HepG2 (cell line): ENCODE data around the gene HEPHL1. TPM values are rescaled to one million over a fixed set of nuclear protein-coding genes. Genes with fewer than 3 reads are reported as not detected.

Experiments
- ARID5B ChIP-seq: IDR thresholded peaks from 2 replicates; pipeline ENCODE4 v1.4.0; 2020; ENCODE audit warnings: mild to moderate bottlenecking, missing genetic modification reagents
- CEBPB ChIP-seq: IDR thresholded peaks from 2 replicates; pipeline ENCODE4 v1.6.1; 2011; ENCODE audit warnings: low read depth, low read length, improper control_type of control experiment, borderline replicate concordance
- CEBPG ChIP-seq: IDR thresholded peaks from 2 replicates; pipeline ENCODE4 v1.6.1; 2016
- CTCF ChIP-seq: sonication (generic); formaldehyde crosslinking; IDR thresholded peaks from 2 replicates; pipeline ENCODE4 v1.5.0; 2020; ENCODE audit warnings: mild to moderate bottlenecking, missing genetic modification reagents, moderate library complexity
- GTF2F1 ChIP-seq: fragments of 150-350 bp; IDR thresholded peaks from 2 replicates; pipeline ENCODE4 v1.6.1; 2014; ENCODE audit warnings: low read length
- PRDM4 ChIP-seq: sonication (generic); formaldehyde crosslinking; IDR thresholded peaks from 2 replicates; pipeline ENCODE4 v1.9.0; 2021; ENCODE audit warnings: missing genetic modification reagents, borderline replicate concordance
- SAP130 ChIP-seq: IDR thresholded peaks from 2 replicates; pipeline ENCODE4 v1.6.1; 2016; ENCODE audit warnings: low read depth
- SOX13 ChIP-seq, 3 experiments: fragments of 450-650 bp in 1 of 3; sonication (generic) in 1 of 3; formaldehyde crosslinking in 1 of 3; IDR thresholded peaks in 2 of 3; conservative IDR thresholded peaks in 1 of 3; 2 replicates each; pipeline versions ENCODE4 v1.5.0 to v1.6.1; 2016 to 2020; ENCODE audit warnings: antibody characterized with exemption in 1 of 3, mild to moderate bottlenecking in 1 of 3, missing compliant biosample characterization in 1 of 3, missing genetic modification reagents in 1 of 3, moderate library complexity in 1 of 3
- SOX5 ChIP-seq: IDR thresholded peaks from 2 replicates; pipeline ENCODE4 v1.6.1; 2016; ENCODE audit warnings: borderline replicate concordance
- SYNCRIP ChIP-seq: fragments of 200-400 bp; formaldehyde crosslinking; IDR thresholded peaks from 2 replicates; pipeline ENCODE4 v1.6.1; 2018; ENCODE audit warnings: mild to moderate bottlenecking, low read depth, low read length; ENCODE audit not compliant: insufficient read depth
- TOE1 ChIP-seq: sonication (generic); formaldehyde crosslinking; IDR thresholded peaks from 2 replicates; pipeline ENCODE4 v1.4.0; 2020; ENCODE audit warnings: mild to moderate bottlenecking, missing genetic modification reagents
- WIZ ChIP-seq: sonication (generic); formaldehyde crosslinking; IDR thresholded peaks from 2 replicates; pipeline ENCODE4 v1.5.1; 2020; ENCODE audit warnings: mild to moderate bottlenecking, missing genetic modification reagents
- ZNF619 ChIP-seq: sonication (generic); formaldehyde crosslinking; IDR thresholded peaks from 2 replicates; pipeline ENCODE4 v1.4.0; 2020; ENCODE audit warnings: mild to moderate bottlenecking, missing genetic modification reagents
- polyA plus RNA-seq, 8 experiments: library from polyadenylated mRNA; depleted of rRNA in 3 of 8; stranded (reverse) in 7 of 8; unstranded in 1 of 8; fragments of >200 nt; fragmentation: Illumina TruSeq in 4 of 8; extraction: Trizol in 4 of 8; gene quantifications; 2 replicates each; pipeline versions ENCODE4 v1.2.1 to v1.2.3, GENCODE V29; 2011 to 2016; ENCODE audit warnings: low read depth in 4 of 8, missing spikeins in 1 of 8, mixed read lengths in 1 of 8; ENCODE audit not compliant: insufficient read depth in 1 of 8
- total RNA-seq, 5 experiments: library from RNA; depleted of rRNA; stranded (reverse); fragments of >200 nt; fragmentation: Illumina TruSeq; extraction: Trizol; gene quantifications; 2 replicates each; pipeline ENCODE4 v1.2.3, GENCODE V29; 2016; ENCODE audit warnings: low read depth in 1 of 5

HEPHL1 gene
- total and polyA plus RNA-seq, 2 of the 13 experiments (the other 11 are each of a cell fraction or from before 2014, with no cell fraction given) = 0.04 to 0.05 TPM

- no peak for TF ChIP-seq PRDM4 (CRISPR knock-in tag)
- peak; percentile 32; the same call in 1 of the 2 replicates for TF ChIP-seq CEBPG
- TF ChIP-seq CTCF (CRISPR knock-in tag) = no peak
- TF ChIP-seq SOX5 = 0 out of 2 replicates have a peak, but pooled peaks have one; percentile 10
- 0 out of 2 replicates have a peak, but pooled peaks have one; percentile 23 for TF ChIP-seq WIZ (CRISPR knock-in tag)
- no peak for TF ChIP-seq TOE1 (CRISPR knock-in tag)
- TF ChIP-seq SOX13 (IDR thresholded peaks at IDR 0.05) = no peak
- peak in 1 of 2 experiments; percentile 18; a peak in 1 of 4 replicates for TF ChIP-seq SOX13 (CRISPR knock-in tag; conservative IDR thresholded peaks at IDR 0.05 in 1 of 2, IDR thresholded peaks at IDR 0.05 in 1 of 2)
- TF ChIP-seq CEBPB = peak; percentile 73
- no peak for TF ChIP-seq SAP130 (CRISPR knock-in tag)
- TF ChIP-seq ARID5B (CRISPR knock-in tag) = 0 out of 2 replicates have a peak, but pooled peaks have one; percentile 21
- TF ChIP-seq ZNF619 (CRISPR knock-in tag) = no peak
- TF ChIP-seq SYNCRIP = no peak
- no peak for TF ChIP-seq GTF2F1
Observed at GRCh38 chr11:94130298-94131046, 109.3 kb downstream of the HEPHL1 start (continued).
